Measurements from ENCODE around the gene AURKB.

AURKB gene

DNA sequence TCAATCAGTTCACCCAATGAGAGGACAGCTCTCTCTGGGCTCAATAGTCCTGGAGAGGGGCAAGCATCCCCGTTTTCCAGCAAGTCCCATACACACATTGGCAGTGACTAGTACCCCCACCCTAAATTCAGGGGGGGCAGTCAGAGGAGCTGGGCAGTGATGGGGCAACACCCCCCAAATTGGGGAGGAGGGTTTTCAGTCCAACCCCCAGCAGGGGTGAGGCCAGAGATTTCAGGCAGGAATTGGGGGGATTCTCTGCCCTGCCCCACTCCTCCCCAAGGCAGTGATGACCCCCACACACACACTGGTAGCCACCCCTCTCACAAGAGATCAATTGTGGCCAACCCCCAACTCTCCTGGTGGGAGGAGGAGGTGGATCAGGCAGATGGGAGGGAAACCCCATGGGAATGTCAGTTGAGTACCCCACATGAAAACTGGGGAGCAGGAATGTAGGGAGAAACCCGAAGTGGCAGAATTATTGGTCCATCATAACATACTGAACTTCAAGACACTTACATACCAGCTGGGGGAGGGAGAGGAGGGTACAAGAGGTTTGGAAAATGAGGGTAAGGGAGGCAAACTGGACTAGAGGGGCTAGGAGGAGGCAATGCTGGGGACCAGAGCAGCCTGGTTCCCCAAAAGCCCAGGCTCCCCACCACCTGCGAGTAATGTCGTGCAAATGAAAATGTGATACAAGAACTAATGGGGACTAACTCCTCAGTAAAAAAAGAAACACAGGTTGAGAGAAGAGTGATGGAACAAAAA, 50.7 kb downstream of the AURKB start:
- DNase-seq (ENCODE audit: low spot score), result no peak
- peak overlapping the region; percentile 98 for H3K27ac ChIP-seq
- TF ChIP-seq, protein P1, sequence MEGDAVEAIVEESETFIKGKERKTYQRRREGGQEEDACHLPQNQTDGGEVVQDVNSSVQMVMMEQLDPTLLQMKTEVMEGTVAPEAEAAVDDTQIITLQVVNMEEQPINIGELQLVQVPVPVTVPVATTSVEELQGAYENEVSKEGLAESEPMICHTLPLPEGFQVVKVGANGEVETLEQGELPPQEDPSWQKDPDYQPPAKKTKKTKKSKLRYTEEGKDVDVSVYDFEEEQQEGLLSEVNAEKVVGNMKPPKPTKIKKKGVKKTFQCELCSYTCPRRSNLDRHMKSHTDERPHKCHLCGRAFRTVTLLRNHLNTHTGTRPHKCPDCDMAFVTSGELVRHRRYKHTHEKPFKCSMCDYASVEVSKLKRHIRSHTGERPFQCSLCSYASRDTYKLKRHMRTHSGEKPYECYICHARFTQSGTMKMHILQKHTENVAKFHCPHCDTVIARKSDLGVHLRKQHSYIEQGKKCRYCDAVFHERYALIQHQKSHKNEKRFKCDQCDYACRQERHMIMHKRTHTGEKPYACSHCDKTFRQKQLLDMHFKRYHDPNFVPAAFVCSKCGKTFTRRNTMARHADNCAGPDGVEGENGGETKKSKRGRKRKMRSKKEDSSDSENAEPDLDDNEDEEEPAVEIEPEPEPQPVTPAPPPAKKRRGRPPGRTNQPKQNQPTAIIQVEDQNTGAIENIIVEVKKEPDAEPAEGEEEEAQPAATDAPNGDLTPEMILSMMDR (conservative IDR thresholded peaks at IDR 0.05; ENCODE audit: low read depth), result no peak
- ChIA-PET POLR2A (ENCODE audit: low non-redundant PET) (no interaction called here), CTCF (interaction anchor here (0.5 to 1.2 kb wide), 3 partner anchors 23 to 38 kb away, joined by 4 read pairs; no protein-coding TSS in a partner anchor)

DNA sequence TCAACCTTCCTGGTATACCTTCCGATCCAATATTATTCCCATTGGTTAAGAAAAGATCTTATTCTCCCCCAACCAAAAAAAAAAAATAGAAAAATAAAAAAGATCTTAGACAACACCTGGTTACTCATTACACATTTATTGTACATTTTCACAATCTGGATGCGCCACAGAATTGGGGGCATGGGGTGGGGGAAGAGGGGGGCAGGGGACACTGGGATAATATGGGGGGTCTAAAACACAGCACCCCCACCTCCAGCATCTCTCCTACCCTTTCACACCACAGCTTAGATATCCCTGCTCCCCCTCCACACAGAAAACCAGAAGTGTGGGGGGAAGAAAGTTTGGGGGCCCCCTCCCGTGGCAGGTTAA, 51.4 kb downstream of the AURKB start:
- peak overlapping the region; percentile 98 for H3K27ac ChIP-seq
- TF ChIP-seq, protein P1 (conservative IDR thresholded peaks at IDR 0.05; ENCODE audit: low read depth), result no peak; the same call in 1 of the 2 replicates
- ChIA-PET CTCF (interaction anchor here (1.0 to 1.2 kb wide), 2 partner anchors 13 to 37 kb away, joined by 3 to 4 read pairs; no protein-coding TSS in a partner anchor), POLR2A (ENCODE audit: low non-redundant PET) (no interaction called here)
- DNase-seq (ENCODE audit: low spot score), result no peak

DNA sequence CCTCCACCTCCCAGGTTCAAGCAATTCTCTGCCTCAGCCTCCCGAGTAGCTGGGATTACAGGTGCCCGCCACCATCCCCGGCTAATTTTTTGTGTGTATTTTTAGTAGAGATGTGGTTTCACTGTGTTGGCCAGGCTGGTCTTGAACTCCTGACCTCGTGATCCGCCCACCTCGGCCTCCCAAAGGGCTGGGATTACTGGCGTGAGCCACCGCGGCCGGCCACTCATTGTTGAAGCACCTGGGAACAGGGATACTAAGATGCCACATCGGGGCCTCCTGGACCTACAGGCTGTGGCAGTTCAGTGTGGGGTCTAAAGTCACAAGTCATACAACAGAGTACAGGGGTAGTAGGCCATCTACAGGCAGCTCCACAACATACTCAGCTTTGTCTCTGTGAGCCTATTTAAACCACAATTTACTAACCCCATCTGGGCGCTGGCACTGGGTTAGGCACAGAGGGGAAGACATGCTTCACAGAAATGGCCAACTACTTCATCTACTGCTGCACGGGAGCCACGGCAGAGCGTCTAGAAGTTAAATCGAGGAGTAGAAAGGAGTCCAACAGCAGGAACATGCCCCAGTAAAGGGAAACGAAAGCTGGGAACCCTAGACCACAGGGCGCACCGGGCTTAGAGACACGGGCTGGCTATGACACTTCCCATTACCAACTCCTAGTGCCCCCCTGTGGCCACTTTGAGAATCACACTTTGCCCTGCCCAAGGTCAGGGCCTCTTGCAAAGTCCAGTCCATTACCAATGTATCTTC, 51.9 kb downstream of the AURKB start:
- POLR2A ChIA-PET (ENCODE audit: low non-redundant PET), result no interaction called here
- CTCF ChIA-PET, result interaction anchor here (0.6 to 1.2 kb wide), 6 partner anchors 8 to 62 kb away, joined by 3 to 4 read pairs (median 3); partner anchors contain the start of gene HES7
- TF ChIP-seq, protein P1 (conservative IDR thresholded peaks at IDR 0.05; ENCODE audit: low read depth), result peak; percentile 85
- peak; percentile 69 for DNase-seq (ENCODE audit: low spot score)
- peak overlapping the region; percentile 98 for H3K27ac ChIP-seq

DNA sequence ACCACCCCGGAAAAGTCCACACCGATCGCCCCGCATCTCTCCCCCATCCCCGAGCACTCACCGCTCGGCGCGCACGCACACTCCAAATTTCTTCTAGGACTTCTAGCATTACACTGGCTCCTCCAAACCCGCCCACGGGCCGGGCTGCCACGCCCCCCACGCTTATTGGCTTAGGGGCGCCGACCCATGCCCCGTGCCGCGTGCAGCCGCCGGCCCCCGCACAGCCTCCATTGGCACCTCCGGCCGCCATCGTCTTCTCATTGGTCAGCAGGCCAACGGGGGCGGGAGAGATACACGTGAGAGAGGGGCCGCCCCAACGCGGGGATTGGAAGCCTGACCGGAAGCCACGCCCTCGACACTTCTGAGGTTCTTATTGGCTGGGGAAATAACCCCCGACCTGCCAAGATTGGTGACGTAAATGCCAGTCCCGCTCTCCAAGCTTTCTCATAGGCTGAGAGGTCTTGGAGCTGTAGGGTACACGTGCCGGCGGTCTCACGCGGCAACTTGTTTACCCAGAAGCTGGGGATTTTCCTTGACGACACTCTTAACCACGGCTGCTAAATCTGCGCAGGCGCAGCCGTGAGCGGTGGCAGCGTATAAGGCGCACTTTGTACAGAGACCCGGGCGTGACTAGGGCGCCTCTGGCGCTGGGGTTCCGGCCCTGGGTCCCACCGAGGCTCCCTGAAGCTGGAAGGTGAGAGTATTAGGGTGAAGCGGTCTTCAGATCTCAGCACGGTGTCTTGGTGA, 54.0 kb downstream of the AURKB start:
- POLR2A ChIA-PET (ENCODE audit: low non-redundant PET), result interaction anchor here (0.7 to 1.0 kb wide), 3 partner anchors 16 to 30 kb away, joined by 3 to 4 read pairs (median 3); no protein-coding TSS in a partner anchor
- peak overlapping the region; percentile 98 for H3K27ac ChIP-seq
- peak; percentile 100 for DNase-seq (ENCODE audit: low spot score)
- CTCF ChIA-PET, result interaction anchor here (1.7 kb wide), 1 partner anchor 37 kb away, joined by 6 read pairs; no protein-coding TSS in a partner anchor
- TF ChIP-seq, protein P1 (conservative IDR thresholded peaks at IDR 0.05; ENCODE audit: low read depth), result no peak

DNA sequence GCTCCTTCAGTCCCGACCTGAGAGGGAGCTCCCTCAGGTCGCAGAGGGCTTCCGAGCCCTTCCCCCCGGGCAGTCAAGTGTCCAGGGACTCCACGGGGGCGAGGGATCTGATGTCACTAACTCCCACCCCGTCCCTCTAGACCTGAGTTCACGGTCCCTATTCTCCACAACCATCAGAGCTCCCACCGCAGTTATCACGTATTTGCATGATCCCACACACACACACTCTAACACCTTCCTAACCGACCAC, 54.5 kb downstream of the AURKB start:
- ChIA-PET POLR2A (ENCODE audit: low non-redundant PET) (interaction anchor here (1.0 to 1.2 kb wide), 2 partner anchors 8 to 18 kb away, joined by 3 to 4 read pairs; no protein-coding TSS in a partner anchor), CTCF (interaction anchor here (1.7 kb wide), 1 partner anchor 37 kb away, joined by 6 read pairs; no protein-coding TSS in a partner anchor)
- no peak for DNase-seq (ENCODE audit: low spot score)
- peak overlapping the region; percentile 98 for H3K27ac ChIP-seq
- TF ChIP-seq, protein P1 (conservative IDR thresholded peaks at IDR 0.05; ENCODE audit: low read depth), result no peak

All from RWPE1 (cell line).